SU-DHL-6 (cell line): Measurements from ENCODE around the gene MDFIC.

Experiments
- H2AFZ ChIP-seq: fragments of 200-600 bp; sonication (generic); 2 replicates; pipeline ENCODE4 v1.6.1; 2014; ENCODE audit warnings: low read depth, mild to moderate bottlenecking, moderate library complexity, mixed read lengths, antibody characterized with exemption, low read length; ENCODE audit not compliant: severe bottlenecking
- H3F3A ChIP-seq: fragments of 200-600 bp; shearing (Covaris generic); 2 replicates; pipeline ENCODE4 v1.6.0; 2016; ENCODE audit warnings: antibody characterized with exemption, mild to moderate bottlenecking; ENCODE audit not compliant: insufficient read depth
- H3K27ac ChIP-seq: fragments of 200-600 bp; sonication (generic); 2 replicates; pipeline ENCODE4 v1.5.1; 2016; ENCODE audit warnings: low read depth, mild to moderate bottlenecking, low read length, moderate library complexity, mixed read lengths
- H3K27me3 ChIP-seq: fragments of 200-600 bp; sonication (generic), shearing (Covaris generic); 2 replicates; pipeline ENCODE4 v1.6.0; 2014; ENCODE audit warnings: mild to moderate bottlenecking, low read length
- H3K36me3 ChIP-seq: fragments of 200-600 bp; sonication (generic); 2 replicates; pipeline ENCODE4 v1.6.1; 2014; ENCODE audit warnings: mild to moderate bottlenecking, low read length, mixed read lengths
- H3K4me2 ChIP-seq: fragments of 300-600, 200-600 bp; shearing (Covaris generic), sonication (generic); 2 replicates; pipeline ENCODE4 v1.6.0; 2014; ENCODE audit warnings: low read length, low read depth, mild to moderate bottlenecking; ENCODE audit not compliant: poor library complexity, severe bottlenecking
- H3K4me3 ChIP-seq: fragments of 200-600 bp; sonication (generic); 2 replicates; pipeline ENCODE4 v1.5.1; 2014; ENCODE audit warnings: antibody characterized with exemption, low read length, mild to moderate bottlenecking, mixed read lengths; ENCODE audit not compliant: insufficient read depth, poor library complexity, severe bottlenecking
- H3K79me2 ChIP-seq: fragments of 200-600 bp; sonication (generic); 2 replicates; pipeline ENCODE4 v1.6.1; 2014; ENCODE audit warnings: mild to moderate bottlenecking, low read length, moderate library complexity; ENCODE audit not compliant: insufficient read depth
- H3K9ac ChIP-seq: fragments of 200-600 bp; sonication (generic); 2 replicates; pipeline ENCODE4 v1.7.0; 2014; ENCODE audit warnings: mild to moderate bottlenecking, low read length
- H3K9me2 ChIP-seq: fragments of 200-600 bp; sonication (generic); replicated peaks from 2 replicates; pipeline ENCODE4 v1.6.1; 2014; ENCODE audit warnings: low read length; ENCODE audit not compliant: insufficient read depth
- H3K9me3 ChIP-seq: fragments of 200-600 bp; sonication (generic); 2 replicates; pipeline ENCODE4 v1.6.1; 2014; ENCODE audit warnings: low read length, mixed read lengths; ENCODE audit not compliant: insufficient read depth
- H4K20me1 ChIP-seq: fragments of 200-600 bp; sonication (generic); 2 replicates; pipeline ENCODE4 v1.6.1; 2014; ENCODE audit warnings: low read depth, mild to moderate bottlenecking, antibody characterized with exemption, low read length, moderate library complexity, mixed read lengths
- CTCF ChIP-seq: fragments of 200-600 bp; sonication (generic); IDR thresholded peaks from one replicate; pipeline ENCODE4 v1.5.1; 2017; ENCODE audit warnings: antibody characterized with exemption, mild to moderate bottlenecking, low read length, moderate library complexity; ENCODE audit not compliant: insufficient read depth, poor library complexity, severe bottlenecking
- EZH2phosphoT487 ChIP-seq: fragments of 200-600 bp; sonication (generic), shearing (Covaris generic); conservative IDR thresholded peaks from 2 replicates; pipeline ENCODE4 v1.6.1; 2018; ENCODE audit warnings: mild to moderate bottlenecking, antibody characterized with exemption, low read length, moderate library complexity, mixed read lengths

Gene MDFIC

GRCh38 chr7:114939484-114940097 lies 17.7 kb downstream of the MDFIC start:
- Histone ChIP-seq H3K79me2 (peaks cover 5% of the 10 kb centered on the region; the same call in 1 of the 2 replicates), H2AFZ (no peak overlapping the region), H4K20me1 (no peaks in the 10 kb centered on the region), H3K27ac (no peak overlapping the region), H3F3A (no peaks in the 10 kb centered on the region), H3K9ac (no peak overlapping the region), H3K36me3 (no peaks in the 10 kb centered on the region), H3K9me2 (no peaks in the 10 kb centered on the region), H3K4me2 (no peak overlapping the region), H3K4me3 (no peak overlapping the region), H3K9me3 (no peaks in the 10 kb centered on the region), H3K27me3 (no peaks in the 10 kb centered on the region)
- no peak for TF ChIP-seq EZH2phosphoT487
- TF ChIP-seq CTCF = peak; percentile 43

- Histone ChIP-seq H3K27ac (no peak overlapping the region), H3F3A (no peaks in the 10 kb centered on the region), H3K9me2 (no peaks in the 10 kb centered on the region), H3K79me2 (peaks cover 5% of the 10 kb centered on the region; the same call in 1 of the 2 replicates), H3K9ac (no peak overlapping the region), H4K20me1 (no peaks in the 10 kb centered on the region), H3K4me2 (no peak overlapping the region), H2AFZ (no peak overlapping the region), H3K36me3 (no peaks in the 10 kb centered on the region), H3K9me3 (no peaks in the 10 kb centered on the region), H3K27me3 (no peaks in the 10 kb centered on the region), H3K4me3 (no peak overlapping the region)
- TF ChIP-seq EZH2phosphoT487 (no peak), CTCF (no peak)
Observed at GRCh38 chr7:114940220-114940619, 18.3 kb downstream of the MDFIC start.

GRCh38 chr7:114941692-114942091 lies 19.8 kb downstream of the MDFIC start:
- Histone ChIP-seq H3K9me2 (no peaks in the 10 kb centered on the region), H3K9ac (no peak overlapping the region), H3K36me3 (no peaks in the 10 kb centered on the region), H3K27me3 (no peaks in the 10 kb centered on the region), H3K9me3 (no peaks in the 10 kb centered on the region), H2AFZ (no peak overlapping the region), H4K20me1 (no peaks in the 10 kb centered on the region), H3K27ac (no peak overlapping the region), H3F3A (no peaks in the 10 kb centered on the region), H3K4me2 (no peak overlapping the region), H3K4me3 (no peak overlapping the region), H3K79me2 (peaks cover 5% of the 10 kb centered on the region; the same call in 1 of the 2 replicates)
- no peak for TF ChIP-seq CTCF
- TF ChIP-seq EZH2phosphoT487 = no peak
